GM23338 (cell line): ENCODE results near the gene ABCD2. TPM values are rescaled to one million over a fixed set of nuclear protein-coding genes. Genes with fewer than 3 reads are reported as not detected.

Source experiments
- ATAC-seq: fragments of 200-7000 bp; cut with Tn5 transposase; 3 replicates; pipeline ENCODE4 v1.9.1; 2020
- DNase-seq: peaks from one replicate; pipeline ENCODE4 v3.0.0-alpha.2; 2015; ENCODE audit warnings: low spot score
- H2AFZ ChIP-seq: fragments of 200-600 bp; sonication (generic); 2 replicates; pipeline ENCODE4 v1.8.0; 2016; ENCODE audit warnings: antibody characterized with exemption, mild to moderate bottlenecking, moderate library complexity
- H3F3A ChIP-seq: fragments of 200-600 bp; sonication (generic); replicated peaks from 2 replicates; pipeline ENCODE4 v1.8.0; 2017; ENCODE audit warnings: antibody characterized with exemption, mixed run types, low read depth
- H3K27ac ChIP-seq: fragments of 200-600 bp; sonication (generic); 2 replicates; pipeline ENCODE4 v1.6.1; 2016; ENCODE audit warnings: low read depth
- H3K27me3 ChIP-seq: fragments of 200-600 bp; sonication (generic); 2 replicates; pipeline ENCODE4 v1.8.0; 2016; ENCODE audit warnings: mild to moderate bottlenecking, mixed run types, moderate library complexity; ENCODE audit not compliant: insufficient read depth
- H3K36me3 ChIP-seq: fragments of 200-600 bp; sonication (generic); 2 replicates; pipeline ENCODE4 v1.8.0; 2016; ENCODE audit warnings: mild to moderate bottlenecking; ENCODE audit not compliant: insufficient read depth
- H3K4me1 ChIP-seq: fragments of 200-600 bp; sonication (generic); 2 replicates; pipeline ENCODE4 v1.8.0; 2016; ENCODE audit warnings: mild to moderate bottlenecking, moderate library complexity; ENCODE audit not compliant: insufficient read depth
- H3K4me2 ChIP-seq: fragments of 200-600 bp; sonication (generic); 2 replicates; pipeline ENCODE4 v1.7.1; 2017; ENCODE audit warnings: mixed run types
- H3K4me3 ChIP-seq: fragments of 200-600 bp; sonication (generic); 2 replicates; pipeline ENCODE4 v1.6.1; 2016; ENCODE audit warnings: mixed run types
- H3K79me2 ChIP-seq: fragments of 200-600 bp; sonication (generic); replicated peaks from 2 replicates; pipeline ENCODE4 v1.8.0; 2017; ENCODE audit warnings: mild to moderate bottlenecking; ENCODE audit not compliant: insufficient read depth
- H3K9me2 ChIP-seq: fragments of 200-600 bp; sonication (generic); 2 replicates; pipeline ENCODE4 v1.8.0; 2017; ENCODE audit not compliant: insufficient read depth
- H4K20me1 ChIP-seq: fragments of 200-600 bp; sonication (generic); replicated peaks from 2 replicates; pipeline ENCODE4 v1.8.0; 2017; ENCODE audit warnings: mild to moderate bottlenecking; ENCODE audit not compliant: insufficient read depth
- H3K27ac Mint-ChIP-seq: 2 replicates; pipeline ENCODE4 v1.8.0; 2020; ENCODE audit warnings: inconsistent platforms, mild to moderate bottlenecking, moderate library complexity, mixed read lengths
- H3K27me3 Mint-ChIP-seq: 3 replicates; pipeline ENCODE4 v1.8.0; 2022; ENCODE audit warnings: low read depth, mild to moderate bottlenecking, moderate library complexity, mixed read lengths, inconsistent platforms; ENCODE audit not compliant: insufficient read depth, poor library complexity
- H3K36me3 Mint-ChIP-seq: 3 replicates; pipeline ENCODE4 v1.8.0; 2021; ENCODE audit warnings: low read depth, mild to moderate bottlenecking, inconsistent platforms, moderate library complexity, mixed read lengths
- H3K4me1 Mint-ChIP-seq: 3 replicates; pipeline ENCODE4 v1.8.0; 2020; ENCODE audit warnings: mild to moderate bottlenecking, inconsistent platforms, mixed read lengths
- H3K4me3 Mint-ChIP-seq: 3 replicates; pipeline ENCODE4 v1.8.0; 2021; ENCODE audit warnings: moderate library complexity, mild to moderate bottlenecking, inconsistent platforms, mixed read lengths
- H3K9me3 Mint-ChIP-seq: 3 replicates; pipeline ENCODE4 v1.8.0; 2020; ENCODE audit warnings: moderate library complexity, mild to moderate bottlenecking, inconsistent platforms, mixed read lengths
- CREB1 ChIP-seq: fragments of 250-450 bp; sonication (Bioruptor Pico); IDR thresholded peaks from 2 replicates; pipeline ENCODE4 v1.5.0; 2020; ENCODE audit warnings: low read depth, mild to moderate bottlenecking, moderate library complexity
- CTCF ChIP-seq, 2 experiments: fragments of 200-600 bp in 1 of 2; sonication (generic) in 1 of 2; conservative IDR thresholded peaks; 2 replicates each; pipeline versions ENCODE4 v1.5.1 to v1.6.1; 2016 to 2017; ENCODE audit warnings: antibody characterized with exemption in 2 of 2, low read depth in 2 of 2, mild to moderate bottlenecking in 2 of 2, moderate library complexity in 1 of 2
- EZH2phosphoT487 ChIP-seq: fragments of 200-600 bp; sonication (generic); IDR thresholded peaks from one replicate; pipeline ENCODE4 v1.8.1; 2018; ENCODE audit warnings: antibody characterized with exemption; ENCODE audit not compliant: unreplicated experiment
- NANOG ChIP-seq: IDR thresholded peaks from 2 replicates; pipeline ENCODE4 v1.6.1; 2016; ENCODE audit warnings: antibody characterized with exemption, borderline replicate concordance
- POLR2AphosphoS5 ChIP-seq: IDR thresholded peaks from 2 replicates; pipeline ENCODE4 v1.6.1; 2016; ENCODE audit warnings: antibody characterized with exemption, low read depth
- REST ChIP-seq: IDR thresholded peaks from one replicate; pipeline ENCODE4 v1.6.1; 2018; ENCODE audit warnings: antibody characterized with exemption; ENCODE audit not compliant: unreplicated experiment
- STAT1 ChIP-seq: IDR thresholded peaks from one replicate; pipeline ENCODE4 v1.6.1; 2016; ENCODE audit warnings: antibody characterized with exemption; ENCODE audit not compliant: unreplicated experiment
- ZNF331 ChIP-seq: fragments of 250-450 bp; sonication (Bioruptor Pico); IDR thresholded peaks from 2 replicates; pipeline ENCODE4 v1.5.0; 2020; ENCODE audit warnings: low read depth, mild to moderate bottlenecking, moderate library complexity
- ZNF462 ChIP-seq: fragments of 250-450 bp; sonication (Bioruptor Pico); IDR thresholded peaks from 2 replicates; pipeline ENCODE4 v1.5.0; 2020; ENCODE audit warnings: mild to moderate bottlenecking, moderate library complexity
- polyA plus RNA-seq: library from polyadenylated mRNA; unstranded; fragments of >200 nt; fragmentation: Nextera tagmentation; extraction: Ambion mirVana; gene quantifications from 2 replicates; pipeline ENCODE4 v1.2.1, GENCODE V29; 2016
- total RNA-seq: library from RNA; depleted of rRNA; stranded (reverse); fragments of >200 nt; shearing (Covaris generic); gene quantifications from 2 replicates; pipeline ENCODE4 v1.2.3, GENCODE V29; 2014

The ABCD2 gene
- total and polyA plus RNA-seq, 2 experiments from 2014 or later: not detected

GRCh38 chr12:39613525-39613924 is 6.1 kb downstream of the ABCD2 start (continued):
- TF ChIP-seq NANOG: no peak
- no peak for TF ChIP-seq REST
- no peak for TF ChIP-seq CREB1 (CRISPR knock-in tag)
- TF ChIP-seq ZNF331 (CRISPR knock-in tag): no peak
- TF ChIP-seq EZH2phosphoT487: no peak
- TF ChIP-seq CTCF (conservative IDR thresholded peaks at IDR 0.05; ENCODE audit: low read depth in 2 of 2): no peak

- no peak overlapping the region for H2AFZ ChIP-seq
- DNase-seq: no peak
- no peaks in the 10 kb centered on the region for H3K27me3 Mint-ChIP-seq
- H3K4me3 ChIP-seq: no peak overlapping the region
- no peak overlapping the region for H3K27ac Mint-ChIP-seq
- no peaks in the 10 kb centered on the region for H3F3A ChIP-seq
- H3K4me1 Mint-ChIP-seq: no peaks in the 10 kb centered on the region
- H3K36me3 ChIP-seq: no peaks in the 10 kb centered on the region
- TF ChIP-seq POLR2AphosphoS5 (no peak), ZNF462 (CRISPR knock-in tag) (no peak), STAT1 (no peak)
- H3K4me2 ChIP-seq: no peak overlapping the region
- H3K27me3 ChIP-seq: no peaks in the 10 kb centered on the region
- no peaks in the 10 kb centered on the region for H3K79me2 ChIP-seq
- no peak overlapping the region for H3K27ac ChIP-seq
- H3K4me3 Mint-ChIP-seq: no peak overlapping the region
- H3K4me1 ChIP-seq: no peaks in the 10 kb centered on the region
- H4K20me1 ChIP-seq: no peaks in the 10 kb centered on the region
- no peaks in the 10 kb centered on the region for H3K9me3 Mint-ChIP-seq
- H3K36me3 Mint-ChIP-seq: no peaks in the 10 kb centered on the region
- H3K9me2 ChIP-seq: no peaks in the 10 kb centered on the region
- ATAC-seq: no peak
These were observed 7.4 kb downstream of the ABCD2 start for GRCh38 chr12:39612250-39612649.
